Fibroblast of lung (primary cell): ENCODE measurements around the gene DEFB116. TPM values are rescaled to one million over a fixed set of nuclear protein-coding genes. Genes with fewer than 3 reads are reported as not detected.

Experiments used
- DNase-seq, 2 donors: peaks; one replicate each; pipeline versions ENCODE4 v3.0.0 to v3.0.0-alpha.2; 2010; ENCODE audit warnings: low read depth in 2 of 2
- H2AFZ ChIP-seq: 2 replicates; pipeline ENCODE4 v1.5.1; 2012; ENCODE audit warnings: low read length, control low read depth, inconsistent platforms
- H3K27ac ChIP-seq: 2 replicates; pipeline ENCODE4 v1.5.1; 2011; ENCODE audit warnings: low read length, control low read depth; ENCODE audit not compliant: insufficient read depth
- H3K27me3 ChIP-seq: 2 replicates; pipeline ENCODE4 v1.5.1; 2011; ENCODE audit warnings: mild to moderate bottlenecking, low read length; ENCODE audit not compliant: control insufficient read depth, insufficient read depth
- H3K36me3 ChIP-seq: 2 replicates; pipeline ENCODE4 v1.5.1; 2011; ENCODE audit warnings: low read length; ENCODE audit not compliant: control insufficient read depth, insufficient read depth
- H3K4me1 ChIP-seq: 2 replicates; pipeline ENCODE4 v1.5.1; 2011; ENCODE audit warnings: low read length; ENCODE audit not compliant: control insufficient read depth, insufficient read depth; ENCODE audit errors: extremely low read depth
- H3K4me2 ChIP-seq: 2 replicates; pipeline ENCODE4 v1.5.1; 2011; ENCODE audit warnings: low read length, control low read depth; ENCODE audit not compliant: insufficient read depth; ENCODE audit errors: extremely low read depth
- H3K4me3 ChIP-seq, 4 experiments: fragments of 200-600 bp in 1 of 4; sonication (generic) in 1 of 4; replicated peaks in 1 of 4; 2 replicates each; pipeline ENCODE4 v1.5.1; 2011 to 2016; ENCODE audit warnings: low read length in 4 of 4, low read depth in 3 of 4, mild to moderate bottlenecking in 3 of 4, control low read depth in 2 of 4, inconsistent platforms in 1 of 4, mixed read lengths in 1 of 4; ENCODE audit not compliant: insufficient read depth in 1 of 4; ENCODE audit errors: control extremely low read depth in 1 of 4
- H3K79me2 ChIP-seq: 2 replicates; pipeline ENCODE4 v1.5.1; 2012; ENCODE audit warnings: mild to moderate bottlenecking, low read length, inconsistent platforms; ENCODE audit not compliant: control insufficient read depth, insufficient read depth
- H3K9ac ChIP-seq: 2 replicates; pipeline ENCODE4 v1.5.1; 2011; ENCODE audit warnings: mild to moderate bottlenecking, low read length, control low read depth; ENCODE audit not compliant: insufficient read depth
- H3K9me3 ChIP-seq: 2 replicates; pipeline ENCODE4 v1.5.1; 2012; ENCODE audit warnings: low read depth, low read length; ENCODE audit not compliant: control insufficient read depth, insufficient read depth
- H4K20me1 ChIP-seq: 2 replicates; pipeline ENCODE4 v1.5.1; 2011; ENCODE audit warnings: low read length; ENCODE audit not compliant: control insufficient read depth, insufficient read depth; ENCODE audit errors: extremely low read depth
- CTCF ChIP-seq, 2 donors: IDR thresholded peaks in 1 of 2; conservative IDR thresholded peaks in 1 of 2; 1 replicate in 1 of 2; 2 replicates in 1 of 2; pipeline ENCODE4 v1.5.1; 2011 to 2012; ENCODE audit warnings: low read length in 2 of 2, control low read depth in 1 of 2, inconsistent platforms in 1 of 2, low read depth in 1 of 2, mild to moderate bottlenecking in 1 of 2
- EZH2 ChIP-seq: IDR thresholded peaks from 2 replicates; pipeline ENCODE4 v1.5.1; 2012; ENCODE audit warnings: low read length, control low read depth, mild to moderate bottlenecking; ENCODE audit errors: missing control alignments
- polyA plus RNA-seq, 2 donors: library from polyadenylated mRNA; depleted of rRNA in 1 of 2; stranded (reverse) in 1 of 2; unstranded in 1 of 2; fragments of >200 nt; gene quantifications; 2 replicates each; pipeline ENCODE4 v1.2.1, GENCODE V29; 2011 to 2012; ENCODE audit warnings: missing spikeins in 1 of 2
- total RNA-seq: library from RNA; depleted of rRNA; stranded (reverse); fragments of >200 nt; gene quantifications from 2 replicates; pipeline ENCODE4 v1.2.1, GENCODE V29; 2014

DEFB116 gene
- total and polyA plus RNA-seq, 2 donors (not counting 1 experiment from before 2014, with no cell fraction given), result not detected

DNA sequence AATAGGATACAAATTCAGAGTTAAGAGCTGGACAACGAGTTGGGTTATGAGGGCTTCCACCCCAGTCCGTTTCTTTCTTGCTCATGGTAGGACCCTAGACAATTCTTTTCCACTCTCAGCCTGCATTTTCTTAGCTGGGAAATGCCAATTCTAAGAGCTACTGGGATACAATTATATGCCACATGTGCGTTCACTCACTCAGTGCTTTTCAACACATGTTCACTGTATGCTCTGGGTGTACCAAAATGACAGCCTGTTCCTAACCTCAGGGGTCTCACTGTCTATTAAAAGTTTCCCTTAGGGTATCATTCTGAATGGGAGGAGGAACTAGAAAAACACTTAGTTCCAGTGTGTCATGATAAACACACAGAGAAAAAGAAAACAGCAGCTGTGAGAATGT lies 51.4 kb downstream of the DEFB116 start:
- Histone ChIP-seq H3K4me3 (no peak overlapping the region), H3K79me2 (no peaks in the 10 kb centered on the region), H3K36me3 (no peaks in the 10 kb centered on the region), H3K4me2 (no peak overlapping the region), H3K4me1 (no peaks in the 10 kb centered on the region), H4K20me1 (no peaks in the 10 kb centered on the region), H3K27me3 (no peaks in the 10 kb centered on the region), H2AFZ (no peak overlapping the region), H3K9ac (no peak overlapping the region), H3K9me3 (no peaks in the 10 kb centered on the region), H3K27ac (no peak overlapping the region)
- TF ChIP-seq CTCF (conservative IDR thresholded peaks at IDR 0.05 in 1 of 2, IDR thresholded peaks at IDR 0.05 in 1 of 2; ENCODE audit: low read depth in 1 of 2, low read length in 2 of 2) (no peak), EZH2 (no peak)
- no peak for DNase-seq

Other genes starting within 250 kb of the DEFB116 start
- not detected in 2 replicates for gene DEFB115, start 50.9 kb downstream of the DEFB116 start, total RNA-seq
- gene DEFB115, start 50.9 kb downstream of the DEFB116 start, polyA plus RNA-seq, result not detected in 2 replicates
- gene DEFB118, start 60.0 kb upstream of the DEFB116 start, total RNA-seq, result not detected in 2 replicates
- gene DEFB118, start 60.0 kb upstream of the DEFB116 start, polyA plus RNA-seq, result not detected in 2 replicates
- gene DEFB119, start 82.0 kb upstream of the DEFB116 start, total RNA-seq, result not detected in 2 replicates
- not detected in 2 replicates for gene DEFB119, start 82.0 kb upstream of the DEFB116 start, polyA plus RNA-seq
- not detected in 2 replicates for gene DEFB121, start 97.6 kb upstream of the DEFB116 start, total RNA-seq
- not detected in 2 replicates for gene DEFB121, start 97.6 kb upstream of the DEFB116 start, polyA plus RNA-seq
- gene DEFB123, start 132.0 kb upstream of the DEFB116 start, total RNA-seq, result not detected in 2 replicates
- gene DEFB123, start 132.0 kb upstream of the DEFB116 start, polyA plus RNA-seq, result not detected in 2 replicates
- gene DEFB124, start 166.5 kb upstream of the DEFB116 start, total RNA-seq, result not detected in 2 replicates
- not detected in 2 replicates for gene DEFB124, start 166.5 kb upstream of the DEFB116 start, polyA plus RNA-seq
- gene REM1, start 166.7 kb upstream of the DEFB116 start, total RNA-seq, result not detected in 2 replicates
- gene REM1, start 166.7 kb upstream of the DEFB116 start, polyA plus RNA-seq, result not detected in 2 replicates
- gene HM13, start 205.9 kb upstream of the DEFB116 start, total RNA-seq, result 41.9 and 52.5 TPM in 2 replicates
- gene HM13, start 205.9 kb upstream of the DEFB116 start, polyA plus RNA-seq, result 153 and 157 TPM in 2 replicates